Neural progenitor cell (in vitro differentiated cells): Measurements from ENCODE around the gene ARFGAP1. TPM values are rescaled to one million over a fixed set of nuclear protein-coding genes. Genes with fewer than 3 reads are reported as not detected.

ENCODE experiments used
- DNase-seq: peaks from one replicate; pipeline ENCODE4 v3.0.0-alpha.2; 2016; ENCODE audit warnings: low spot score
- H2AFZ ChIP-seq: fragments of 200-600 bp; sonication (generic); replicated peaks from 2 replicates; pipeline ENCODE4 v1.6.1; 2016; ENCODE audit warnings: antibody characterized with exemption
- H3F3A ChIP-seq: fragments of 200-600 bp; sonication (generic); 2 replicates; pipeline ENCODE4 v1.6.1; 2016; ENCODE audit warnings: antibody characterized with exemption, low read depth
- H3K27ac ChIP-seq: fragments of 200-600 bp; sonication (generic); 2 replicates; pipeline ENCODE4 v1.5.1; 2016; ENCODE audit warnings: mild to moderate bottlenecking
- H3K27me3 ChIP-seq: fragments of 200-600 bp; sonication (generic); 2 replicates; pipeline ENCODE4 v1.6.1; 2016; ENCODE audit warnings: mild to moderate bottlenecking, moderate library complexity
- H3K36me3 ChIP-seq: fragments of 200-600 bp; sonication (generic); 2 replicates; pipeline ENCODE4 v1.5.1; 2016
- H3K4me1 ChIP-seq: fragments of 200-600 bp; sonication (generic); 2 replicates; pipeline ENCODE4 v1.6.1; 2016; ENCODE audit warnings: mixed run types
- H3K4me2 ChIP-seq: fragments of 200-600 bp; sonication (generic); 2 replicates; pipeline ENCODE4 v1.6.1; 2016
- H3K4me3 ChIP-seq: fragments of 200-600 bp; sonication (generic); 2 replicates; pipeline ENCODE4 v1.5.1; 2016
- H3K79me2 ChIP-seq: fragments of 200-600 bp; sonication (generic); 2 replicates; pipeline ENCODE4 v1.6.1; 2016; ENCODE audit warnings: low read depth
- H3K9ac ChIP-seq: fragments of 200-600 bp; sonication (generic); 2 replicates; pipeline ENCODE4 v1.6.1; 2016
- H3K9me3 ChIP-seq: fragments of 200-600 bp; sonication (generic); 2 replicates; pipeline ENCODE4 v1.5.1; 2016; ENCODE audit warnings: low read depth
- H4K20me1 ChIP-seq: fragments of 200-600 bp; sonication (generic); 2 replicates; pipeline ENCODE4 v1.6.1; 2016; ENCODE audit warnings: low read depth
- H3K27ac Mint-ChIP-seq: 3 replicates; pipeline ENCODE4 v1.8.0; 2021; ENCODE audit warnings: mixed read lengths
- H3K27me3 Mint-ChIP-seq: 2 replicates; pipeline ENCODE4 v1.8.0; 2022; ENCODE audit warnings: low read depth, mild to moderate bottlenecking, inconsistent platforms, moderate library complexity, mixed read lengths; ENCODE audit not compliant: insufficient read depth
- H3K36me3 Mint-ChIP-seq: 3 replicates; pipeline ENCODE4 v1.8.0; 2021; ENCODE audit warnings: mixed read lengths
- H3K4me1 Mint-ChIP-seq: 3 replicates; pipeline ENCODE4 v1.8.0; 2021; ENCODE audit warnings: mixed read lengths
- H3K4me3 Mint-ChIP-seq: 3 replicates; pipeline ENCODE4 v1.8.0; 2021; ENCODE audit warnings: mild to moderate bottlenecking, moderate library complexity, mixed read lengths
- H3K9me3 Mint-ChIP-seq: 3 replicates; pipeline ENCODE4 v1.8.0; 2020; ENCODE audit warnings: mixed read lengths
- EZH2 ChIP-seq: fragments of 200-600 bp; sonication (generic); IDR thresholded peaks from 2 replicates; pipeline ENCODE4 v1.6.1; 2017; ENCODE audit warnings: antibody characterized with exemption, mild to moderate bottlenecking, moderate library complexity
- EZH2phosphoT487 ChIP-seq: fragments of 200-600 bp; sonication (generic); IDR thresholded peaks from 2 replicates; pipeline ENCODE4 v1.6.1; 2017; ENCODE audit warnings: antibody characterized with exemption
- total RNA-seq: library from RNA; depleted of rRNA; stranded (reverse); fragments of >200 nt; gene quantifications from 2 replicates; pipeline ENCODE4 v1.2.3, GENCODE V29; 2015; ENCODE audit warnings: low replicate concordance
- TF ChIP-seq, protein P1 (sequence below): fragments of 200-600 bp; sonication (generic); IDR thresholded peaks from 2 replicates; pipeline ENCODE4 v1.5.1; 2017; ENCODE audit warnings: antibody characterized with exemption, mild to moderate bottlenecking

Gene ARFGAP1
- total RNA-seq, 1 donor from 2014 or later, result 43.7 TPM

DNA sequence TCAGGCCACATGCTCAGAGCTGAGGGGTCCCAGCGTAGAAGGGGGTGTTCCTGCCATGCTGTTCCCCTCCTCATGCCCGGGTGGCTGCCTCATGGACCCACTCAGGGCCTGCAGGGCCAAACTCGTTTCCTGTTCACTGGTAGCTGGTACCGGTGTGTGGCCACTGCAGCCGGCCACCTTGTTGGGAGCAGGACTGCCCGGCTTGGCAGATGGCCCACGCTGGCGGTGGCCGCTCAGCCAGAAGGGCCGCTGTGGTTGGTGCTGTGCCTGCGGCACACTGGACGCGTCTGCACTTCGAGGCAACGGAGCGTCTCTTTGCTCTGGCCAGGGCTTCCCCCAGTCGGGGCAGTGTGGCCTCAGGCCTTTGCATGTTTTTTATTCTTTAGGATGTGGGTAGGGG, 10.3 kb downstream of the ARFGAP1 start:
- TF ChIP-seq EZH2, result no peak
- no peak for TF ChIP-seq EZH2phosphoT487
- TF ChIP-seq, protein P1, sequence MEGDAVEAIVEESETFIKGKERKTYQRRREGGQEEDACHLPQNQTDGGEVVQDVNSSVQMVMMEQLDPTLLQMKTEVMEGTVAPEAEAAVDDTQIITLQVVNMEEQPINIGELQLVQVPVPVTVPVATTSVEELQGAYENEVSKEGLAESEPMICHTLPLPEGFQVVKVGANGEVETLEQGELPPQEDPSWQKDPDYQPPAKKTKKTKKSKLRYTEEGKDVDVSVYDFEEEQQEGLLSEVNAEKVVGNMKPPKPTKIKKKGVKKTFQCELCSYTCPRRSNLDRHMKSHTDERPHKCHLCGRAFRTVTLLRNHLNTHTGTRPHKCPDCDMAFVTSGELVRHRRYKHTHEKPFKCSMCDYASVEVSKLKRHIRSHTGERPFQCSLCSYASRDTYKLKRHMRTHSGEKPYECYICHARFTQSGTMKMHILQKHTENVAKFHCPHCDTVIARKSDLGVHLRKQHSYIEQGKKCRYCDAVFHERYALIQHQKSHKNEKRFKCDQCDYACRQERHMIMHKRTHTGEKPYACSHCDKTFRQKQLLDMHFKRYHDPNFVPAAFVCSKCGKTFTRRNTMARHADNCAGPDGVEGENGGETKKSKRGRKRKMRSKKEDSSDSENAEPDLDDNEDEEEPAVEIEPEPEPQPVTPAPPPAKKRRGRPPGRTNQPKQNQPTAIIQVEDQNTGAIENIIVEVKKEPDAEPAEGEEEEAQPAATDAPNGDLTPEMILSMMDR, result no peak
- Mint-ChIP-seq H3K36me3 (peaks cover 7% of the 10 kb centered on the region), H3K27me3 (no peaks in the 10 kb centered on the region), H3K4me1 (no peaks in the 10 kb centered on the region), H3K27ac (no peak overlapping the region), H3K4me3 (no peak overlapping the region), H3K9me3 (no peaks in the 10 kb centered on the region)
- Histone ChIP-seq H3K27ac (no peak overlapping the region), H3K4me2 (no peak overlapping the region), H3K9me3 (no peaks in the 10 kb centered on the region), H3K79me2 (no peaks in the 10 kb centered on the region), H2AFZ (no peak overlapping the region), H3K36me3 (no peaks in the 10 kb centered on the region), H3F3A (no peaks in the 10 kb centered on the region), H3K4me3 (no peak overlapping the region), H4K20me1 (peaks cover 3% of the 10 kb centered on the region), H3K9ac (no peak overlapping the region), H3K4me1 (no peaks in the 10 kb centered on the region), H3K27me3 (no peaks in the 10 kb centered on the region)
- no peak for DNase-seq

DNA sequence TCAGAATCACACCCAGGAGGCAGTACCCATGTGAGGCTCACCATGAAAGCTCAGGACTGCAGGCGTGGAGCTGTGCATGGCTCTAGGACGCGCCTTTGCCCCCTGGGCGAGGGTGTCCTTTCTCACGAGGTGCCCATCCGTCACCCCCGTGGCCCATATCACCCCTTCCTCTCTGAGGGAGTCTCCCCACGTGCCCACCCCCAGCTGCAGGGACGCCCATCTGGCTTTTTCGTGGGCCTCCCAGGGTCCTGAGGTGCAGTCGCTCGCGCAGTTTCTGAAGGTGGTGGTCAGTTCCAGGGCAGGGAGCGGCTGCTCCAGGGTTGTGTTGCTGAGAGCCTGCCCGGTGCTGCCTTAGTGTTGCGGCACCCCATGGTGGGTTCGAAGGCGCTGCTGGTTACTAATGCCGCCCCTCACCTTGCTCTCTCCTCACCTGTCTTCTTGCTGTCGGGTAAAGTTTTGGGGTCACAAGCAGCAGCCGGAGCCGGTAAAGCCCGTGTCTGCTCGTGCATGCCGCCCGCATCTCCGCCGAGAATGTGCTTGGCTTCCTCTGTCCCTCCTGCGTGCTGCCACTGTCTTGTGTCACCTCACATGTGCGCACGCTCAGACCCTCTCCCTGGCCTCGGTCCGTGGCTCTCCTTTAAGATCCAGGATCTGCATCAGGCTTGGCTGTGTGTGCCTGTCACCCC, 10.9 kb downstream of the ARFGAP1 start:
- no peak overlapping the region for H3K4me2 ChIP-seq
- peaks cover 7% of the 10 kb centered on the region for H3K36me3 Mint-ChIP-seq
- H4K20me1 ChIP-seq, result peaks cover 3% of the 10 kb centered on the region
- no peak overlapping the region for H3K9ac ChIP-seq
- H3K9me3 ChIP-seq, result no peaks in the 10 kb centered on the region
- no peaks in the 10 kb centered on the region for H3K4me1 Mint-ChIP-seq
- no peaks in the 10 kb centered on the region for H3K27me3 ChIP-seq
- no peak overlapping the region for H2AFZ ChIP-seq
- no peak overlapping the region for H3K4me3 ChIP-seq
- no peaks in the 10 kb centered on the region for H3F3A ChIP-seq
- H3K4me1 ChIP-seq, result no peaks in the 10 kb centered on the region
- peaks cover 3% of the 10 kb centered on the region for H3K27me3 Mint-ChIP-seq
- DNase-seq, result no peak
- H3K27ac Mint-ChIP-seq, result peak overlapping the region; percentile 37
- no peak for TF ChIP-seq EZH2phosphoT487
- TF ChIP-seq EZH2, result no peak
- TF ChIP-seq, protein P1, result no peak
- no peaks in the 10 kb centered on the region for H3K79me2 ChIP-seq
- H3K27ac ChIP-seq, result no peak overlapping the region
- no peak overlapping the region for H3K4me3 Mint-ChIP-seq
- H3K9me3 Mint-ChIP-seq, result no peaks in the 10 kb centered on the region
- no peaks in the 10 kb centered on the region for H3K36me3 ChIP-seq

DNA sequence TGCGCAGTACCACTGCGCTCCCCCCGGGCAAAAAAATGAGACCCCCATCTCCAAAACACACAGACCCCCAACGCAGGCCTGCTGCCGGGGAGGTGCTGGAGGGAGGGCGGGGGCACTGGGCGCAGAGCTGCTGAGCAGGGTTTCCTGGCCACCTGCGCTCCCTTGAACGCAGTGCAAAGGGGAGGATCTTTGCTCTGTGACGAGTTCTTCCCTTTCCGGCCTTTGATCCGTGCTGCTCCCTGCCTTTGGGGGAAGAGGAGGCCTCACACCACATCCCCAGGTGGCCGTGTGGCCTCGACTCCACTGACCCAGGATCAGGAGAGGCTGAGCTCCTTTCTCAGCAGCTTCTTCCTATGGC, 11.4 kb downstream of the ARFGAP1 start:
- no peak overlapping the region for H3K4me3 Mint-ChIP-seq

More for the DNA sequence above, 11.4 kb downstream of the ARFGAP1 start:
- H3K9me3 ChIP-seq, result no peaks in the 10 kb centered on the region
- H3K27me3 Mint-ChIP-seq, result peaks cover 3% of the 10 kb centered on the region
- no peaks in the 10 kb centered on the region for H3K36me3 ChIP-seq
- no peak overlapping the region for H3K9ac ChIP-seq
- peaks cover 3% of the 10 kb centered on the region for H4K20me1 ChIP-seq
- H3K36me3 Mint-ChIP-seq, result peaks cover 7% of the 10 kb centered on the region
- H3K4me2 ChIP-seq, result no peak overlapping the region
- no peak overlapping the region for H3K4me3 ChIP-seq
- H3K27ac ChIP-seq, result no peak overlapping the region
- no peak overlapping the region for H3K27ac Mint-ChIP-seq
- no peaks in the 10 kb centered on the region for H3K4me1 ChIP-seq
- H3F3A ChIP-seq, result no peaks in the 10 kb centered on the region
- no peak for TF ChIP-seq EZH2phosphoT487
- no peak for TF ChIP-seq EZH2
- TF ChIP-seq, protein P1, result no peak
- DNase-seq, result no peak
- H2AFZ ChIP-seq, result no peak overlapping the region
- no peaks in the 10 kb centered on the region for H3K4me1 Mint-ChIP-seq
- no peaks in the 10 kb centered on the region for H3K27me3 ChIP-seq
- no peaks in the 10 kb centered on the region for H3K9me3 Mint-ChIP-seq
- no peaks in the 10 kb centered on the region for H3K79me2 ChIP-seq
